ENCODE data around the gene ST6GAL1. TPM values are rescaled to one million over a fixed set of nuclear protein-coding genes. Genes with fewer than 3 reads are reported as not detected.

ST6GAL1 gene
- total and polyA plus RNA-seq, 2 of the 4 experiments (the other 2 are of a cell fraction): 1.4 to 2.9 TPM

DNA sequence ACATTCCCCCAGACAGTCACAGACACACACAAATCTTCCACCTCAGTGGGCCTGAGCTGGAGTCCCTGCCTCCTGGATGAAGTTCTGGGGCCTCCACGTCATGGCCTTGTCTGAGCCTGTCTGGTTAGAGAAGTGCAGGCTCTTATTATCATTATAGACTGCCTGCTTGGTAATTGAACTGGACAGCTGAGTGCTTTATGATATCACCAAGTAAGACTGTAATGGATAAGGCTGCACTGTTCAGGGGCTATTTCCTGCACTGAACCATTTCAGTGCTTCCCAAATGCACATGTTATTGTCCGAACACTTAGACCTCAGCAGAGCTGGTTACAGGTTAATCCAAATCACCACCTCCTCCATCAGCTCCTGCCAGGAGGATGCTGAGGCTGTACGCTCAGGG, 8.7 kb upstream of the ST6GAL1 start:
- no peak overlapping the region for H2AFZ ChIP-seq (replicated peaks; ENCODE audit: low read length, poor library complexity)
- H3K4me2 ChIP-seq (ENCODE audit: low read depth, low read length): no peak overlapping the region
- H3K4me3 ChIP-seq (ENCODE audit: insufficient read depth, low read depth, low read length): no peak overlapping the region
- WGBS, 2 experiments (ENCODE audit: extremely low coverage in 2 of 2, insufficient read length in 1 of 2): no CpG with 5 or more reads among the region's 3 CpGs
- in situ Hi-C loops (cut with MboI; ENCODE audit: low sequenced_read_pairs) (no loop called here), intact Hi-C loops (cut with micrococcal nuclease) (no loop called here), dilution Hi-C loops (cut with HindIII; ENCODE audit: low sequenced_read_pairs, unreplicated experiment) (no loop called here)
- H3K18ac ChIP-seq (ENCODE audit: low read depth, low read length): no peak overlapping the region
- ChIA-PET CTCF (no interaction called here), POLR2A (ENCODE audit: unreplicated experiment) (no interaction called here)
- no TSS peak for BruUV-seq (replicated peaks)
- no peak overlapping the region for H3K56ac ChIP-seq (ENCODE audit: extremely low read depth, insufficient read depth, low read length)
- H3K27me3 ChIP-seq (ENCODE audit: control insufficient read depth, insufficient read depth, low read length): peaks cover 19% of the 10 kb centered on the region
- TF ChIP-seq, protein P1, sequence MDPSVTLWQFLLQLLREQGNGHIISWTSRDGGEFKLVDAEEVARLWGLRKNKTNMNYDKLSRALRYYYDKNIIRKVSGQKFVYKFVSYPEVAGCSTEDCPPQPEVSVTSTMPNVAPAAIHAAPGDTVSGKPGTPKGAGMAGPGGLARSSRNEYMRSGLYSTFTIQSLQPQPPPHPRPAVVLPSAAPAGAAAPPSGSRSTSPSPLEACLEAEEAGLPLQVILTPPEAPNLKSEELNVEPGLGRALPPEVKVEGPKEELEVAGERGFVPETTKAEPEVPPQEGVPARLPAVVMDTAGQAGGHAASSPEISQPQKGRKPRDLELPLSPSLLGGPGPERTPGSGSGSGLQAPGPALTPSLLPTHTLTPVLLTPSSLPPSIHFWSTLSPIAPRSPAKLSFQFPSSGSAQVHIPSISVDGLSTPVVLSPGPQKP (IDR thresholded peaks at IDR 0.05; ENCODE audit: borderline replicate concordance, low read depth, low read length): no peak
- TF ChIP-seq FOS (IDR thresholded peaks at IDR 0.05; ENCODE audit: low read depth, low read length) (no peak), MXI1 (IDR thresholded peaks at IDR 0.05; ENCODE audit: borderline replicate concordance, low read depth, low read length) (no peak), MAZ (IDR thresholded peaks at IDR 0.05; ENCODE audit: borderline replicate concordance, low read depth, low read length) (no peak), CEBPB (IDR thresholded peaks at IDR 0.05; ENCODE audit: low read depth, low read length) (no peak), CHD1 (IDR thresholded peaks at IDR 0.05; ENCODE audit: low read depth, low read length) (no peak), POLR2A (IDR thresholded peaks at IDR 0.05; ENCODE audit: low read depth, low read length) (no peak), RCOR1 (IDR thresholded peaks at IDR 0.05; ENCODE audit: insufficient replicate concordance, low read length) (no peak), BHLHE40 (IDR thresholded peaks at IDR 0.05; ENCODE audit: low read depth, low read length) (no peak), RAD21 (IDR thresholded peaks at IDR 0.05; ENCODE audit: low read length) (no peak), NFE2L2 (IDR thresholded peaks at IDR 0.05; ENCODE audit: low read depth, low read length) (no peak), RFX5 (IDR thresholded peaks at IDR 0.05; ENCODE audit: low read depth, low read length) (no peak), MAFK (IDR thresholded peaks at IDR 0.05; ENCODE audit: low read depth, low read length) (no peak)
- TF ChIP-seq, protein P2, sequence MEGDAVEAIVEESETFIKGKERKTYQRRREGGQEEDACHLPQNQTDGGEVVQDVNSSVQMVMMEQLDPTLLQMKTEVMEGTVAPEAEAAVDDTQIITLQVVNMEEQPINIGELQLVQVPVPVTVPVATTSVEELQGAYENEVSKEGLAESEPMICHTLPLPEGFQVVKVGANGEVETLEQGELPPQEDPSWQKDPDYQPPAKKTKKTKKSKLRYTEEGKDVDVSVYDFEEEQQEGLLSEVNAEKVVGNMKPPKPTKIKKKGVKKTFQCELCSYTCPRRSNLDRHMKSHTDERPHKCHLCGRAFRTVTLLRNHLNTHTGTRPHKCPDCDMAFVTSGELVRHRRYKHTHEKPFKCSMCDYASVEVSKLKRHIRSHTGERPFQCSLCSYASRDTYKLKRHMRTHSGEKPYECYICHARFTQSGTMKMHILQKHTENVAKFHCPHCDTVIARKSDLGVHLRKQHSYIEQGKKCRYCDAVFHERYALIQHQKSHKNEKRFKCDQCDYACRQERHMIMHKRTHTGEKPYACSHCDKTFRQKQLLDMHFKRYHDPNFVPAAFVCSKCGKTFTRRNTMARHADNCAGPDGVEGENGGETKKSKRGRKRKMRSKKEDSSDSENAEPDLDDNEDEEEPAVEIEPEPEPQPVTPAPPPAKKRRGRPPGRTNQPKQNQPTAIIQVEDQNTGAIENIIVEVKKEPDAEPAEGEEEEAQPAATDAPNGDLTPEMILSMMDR (conservative IDR thresholded peaks at IDR 0.05; ENCODE audit: low read depth, low read length): no peak
- TF ChIP-seq, protein P3, sequence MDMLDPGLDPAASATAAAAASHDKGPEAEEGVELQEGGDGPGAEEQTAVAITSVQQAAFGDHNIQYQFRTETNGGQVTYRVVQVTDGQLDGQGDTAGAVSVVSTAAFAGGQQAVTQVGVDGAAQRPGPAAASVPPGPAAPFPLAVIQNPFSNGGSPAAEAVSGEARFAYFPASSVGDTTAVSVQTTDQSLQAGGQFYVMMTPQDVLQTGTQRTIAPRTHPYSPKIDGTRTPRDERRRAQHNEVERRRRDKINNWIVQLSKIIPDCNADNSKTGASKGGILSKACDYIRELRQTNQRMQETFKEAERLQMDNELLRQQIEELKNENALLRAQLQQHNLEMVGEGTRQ (IDR thresholded peaks at IDR 0.05; ENCODE audit: low read depth, low read length): no peak
- H3K79me1 ChIP-seq (ENCODE audit: low read depth in 1 of 2, low read length in 2 of 2): no peaks in the 10 kb centered on the region
- no peak overlapping the region for H2BK5ac ChIP-seq (ENCODE audit: low read depth, low read length, poor library complexity, severe bottlenecking)
- H4K20me1 ChIP-seq (ENCODE audit: insufficient read depth, low read length): no peaks in the 10 kb centered on the region
- no peak overlapping the region for H2AK9ac ChIP-seq (replicated peaks; ENCODE audit: low read depth, low read length, poor library complexity)
- H4K91ac ChIP-seq (ENCODE audit: insufficient read depth, low read depth, low read length): no peak overlapping the region
- DNase-seq (no peak), ATAC-seq (ENCODE audit: low read depth) (no peak)
- H4K5ac ChIP-seq (ENCODE audit: low read depth, low read length): no peak overlapping the region
- no peak overlapping the region for H2BK20ac ChIP-seq (ENCODE audit: low read depth, low read length)
- no peak overlapping the region for H2BK120ac ChIP-seq (ENCODE audit: low read depth, low read length)
- H4K8ac ChIP-seq (ENCODE audit: low read depth in 2 of 2, low read length in 2 of 2): no peak overlapping the region
- no peaks in the 10 kb centered on the region for H3K9me1 ChIP-seq (ENCODE audit: insufficient read depth, low read length)
- no peaks in the 10 kb centered on the region for H3K36me3 ChIP-seq (ENCODE audit: control insufficient read depth, insufficient read depth, low read length)
- H3K14ac ChIP-seq (replicated peaks; ENCODE audit: low read depth, low read length): no peak overlapping the region
- H3K4me1 ChIP-seq (ENCODE audit: control insufficient read depth, insufficient read depth, low read length): no peaks in the 10 kb centered on the region
- H3K27ac ChIP-seq (ENCODE audit: insufficient read depth, low read length): no peak overlapping the region
- H2BK15ac ChIP-seq (ENCODE audit: low read depth, low read length): no peak overlapping the region
- H2AK5ac ChIP-seq (ENCODE audit: low read depth, low read length): no peak overlapping the region
- H3K4ac ChIP-seq (ENCODE audit: low read depth, low read length): no peak overlapping the region
- H3K9me3 ChIP-seq (ENCODE audit: control insufficient read depth, insufficient read depth, low read length): no peaks in the 10 kb centered on the region
- H3K9ac ChIP-seq (ENCODE audit: low read depth, low read length): no peak overlapping the region
- H3K23ac ChIP-seq (ENCODE audit: low read depth, low read length): no peak overlapping the region
